Right lung (tissue), 5 donors: ENCODE data around the gene SH2D5. TPM values are rescaled to one million over a fixed set of nuclear protein-coding genes. Genes with fewer than 3 reads are reported as not detected.
"Not testable (repeated sequence)": the region's sequence is repeated elsewhere in the genome, so short reads cannot be mapped to it uniquely, and the experiment has no call there.

Source experiments
- DNase-seq, 2 donors: peaks; one replicate each; pipeline ENCODE4 v3.0.0-alpha.2; 2013
- polyA plus RNA-seq, 5 donors: library from polyadenylated mRNA; unstranded; fragments of 120-200 nt; gene quantifications; one replicate each; pipeline versions ENCODE4 v1.2.1 to v1.2.3, GENCODE V29; 2013; ENCODE audit warnings: inconsistent platforms in 1 of 5, low replicate concordance in 1 of 5; ENCODE audit not compliant: insufficient read length in 5 of 5, insufficient read depth in 1 of 5

Gene SH2D5
- polyA plus RNA-seq, 5 donors, result 0.05 to 0.19 (median 0.10) TPM; not detected in 2

DNA sequence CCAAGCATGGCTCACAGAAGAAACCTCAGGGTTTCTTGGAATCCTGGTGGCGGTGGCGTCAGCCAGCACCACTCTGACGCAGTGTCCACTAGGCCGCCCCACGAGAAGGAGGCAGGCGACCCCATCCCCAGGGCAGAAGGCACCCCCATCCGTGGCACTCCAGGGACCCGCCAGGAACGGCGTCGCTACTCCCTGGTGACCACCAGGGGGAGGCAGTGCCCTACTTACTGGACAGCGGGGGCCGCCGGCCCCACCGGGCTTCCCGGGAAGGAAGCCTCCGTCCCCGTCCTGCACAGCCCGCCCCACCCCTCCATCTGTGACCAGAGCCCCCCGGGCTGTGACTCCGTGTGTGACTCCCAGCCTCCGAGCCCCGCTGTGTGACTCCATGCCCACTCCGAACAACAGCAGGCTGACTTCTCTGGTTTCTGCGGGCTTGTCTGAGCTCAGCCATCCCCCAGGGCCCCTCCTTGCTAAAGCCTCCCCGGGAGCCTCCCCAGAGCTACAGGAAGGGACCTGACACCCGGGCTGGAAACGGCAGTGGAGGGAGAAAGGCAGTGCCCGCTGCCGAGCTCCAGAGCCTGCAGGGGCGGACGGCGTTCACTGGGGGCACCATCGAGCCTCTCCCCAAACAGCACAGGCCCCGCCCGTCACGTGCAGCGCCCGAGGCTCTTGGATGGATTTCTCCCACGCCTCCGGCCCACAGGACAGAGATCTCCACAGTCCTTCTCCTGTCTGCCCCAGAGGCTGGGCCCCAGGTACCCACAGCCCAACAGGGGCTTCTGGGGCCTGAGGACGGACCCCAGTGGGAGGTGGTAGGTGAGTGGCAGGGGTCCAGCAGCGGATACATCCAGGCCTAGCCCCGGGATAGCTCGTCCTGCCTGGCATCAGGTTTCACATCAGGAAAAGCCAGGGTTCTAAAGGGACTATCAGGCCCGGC is 35.8 kb downstream of the SH2D5 start:
- peak; percentile 80 to 81 for DNase-seq

GRCh38 chr1:20695515-20695914 is 37.0 kb downstream of the SH2D5 start:
- DNase-seq, result no peak

DNA sequence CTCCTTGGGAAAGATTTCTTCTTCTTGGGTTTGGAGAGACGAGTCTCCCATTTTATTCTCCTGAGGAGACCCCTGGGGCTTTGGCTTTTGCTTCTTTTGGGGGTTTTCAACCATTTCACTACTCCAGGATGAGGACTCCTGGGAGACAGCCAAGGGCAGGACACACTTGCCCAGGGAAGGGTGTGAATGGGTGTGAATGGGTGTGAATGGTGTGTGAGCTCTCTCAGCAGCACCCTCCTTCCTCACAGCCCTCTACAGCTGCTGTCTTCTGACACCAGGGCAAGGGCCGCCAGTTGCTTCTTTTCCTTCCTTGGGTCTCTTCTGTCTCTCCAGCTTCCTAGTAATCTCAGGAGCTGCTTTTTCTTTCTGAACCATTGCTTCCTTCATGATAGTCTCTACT is 38.9 kb downstream of the SH2D5 start:
- no peak for DNase-seq

DNA sequence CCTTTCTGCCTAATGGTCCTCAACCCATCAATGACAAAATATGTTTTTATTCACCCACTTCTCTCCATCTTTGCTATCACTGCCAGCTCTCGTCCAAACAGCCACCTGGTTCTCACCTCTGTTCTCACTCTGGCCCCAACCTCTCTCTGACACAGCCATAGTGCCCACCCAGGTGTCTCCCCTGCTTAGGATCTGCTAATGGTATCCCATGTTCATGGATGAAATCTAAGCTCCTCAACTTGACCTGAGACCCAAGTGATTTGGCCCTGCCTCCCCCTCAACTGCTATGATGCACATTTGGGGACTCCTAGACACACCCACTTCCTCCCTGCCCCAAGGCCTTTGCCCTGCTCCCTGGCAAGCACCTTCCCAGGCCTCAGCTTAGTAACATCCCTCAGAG is 40.6 kb downstream of the SH2D5 start:
- DNase-seq, result no peak

GRCh38 chr1:20689645-20690056 is 42.9 kb downstream of the SH2D5 start:
- no peak for DNase-seq

GRCh38 chr1:20686883-20687725 is 45.4 kb downstream of the SH2D5 start:
- DNase-seq, result no peak

DNA sequence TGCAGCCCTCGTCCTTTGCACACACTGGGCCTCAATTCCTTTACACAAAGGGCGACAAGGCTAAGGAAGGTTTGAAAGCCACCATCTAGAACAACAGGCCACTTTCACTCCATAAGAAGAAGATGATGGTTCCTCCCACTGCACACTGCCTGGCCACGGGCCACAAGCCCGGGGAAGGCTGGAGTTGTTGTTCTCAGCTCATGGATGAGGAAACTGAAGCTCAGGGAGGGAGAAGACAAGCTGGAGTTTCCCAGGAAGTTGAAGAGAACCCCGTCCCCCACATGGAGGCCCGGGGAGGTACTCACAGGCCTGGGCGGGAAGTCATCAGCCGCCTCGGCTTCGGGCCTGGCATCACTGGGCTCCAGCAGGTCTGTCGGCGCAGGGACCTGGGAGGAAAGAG is 46.8 kb downstream of the SH2D5 start:
- DNase-seq, result no peak

- DNase-seq, result peak in 1 of 2 donors; percentile 22
These were observed 47.3 kb downstream of the SH2D5 start for GRCh38 chr1:20685099-20685662.

DNA sequence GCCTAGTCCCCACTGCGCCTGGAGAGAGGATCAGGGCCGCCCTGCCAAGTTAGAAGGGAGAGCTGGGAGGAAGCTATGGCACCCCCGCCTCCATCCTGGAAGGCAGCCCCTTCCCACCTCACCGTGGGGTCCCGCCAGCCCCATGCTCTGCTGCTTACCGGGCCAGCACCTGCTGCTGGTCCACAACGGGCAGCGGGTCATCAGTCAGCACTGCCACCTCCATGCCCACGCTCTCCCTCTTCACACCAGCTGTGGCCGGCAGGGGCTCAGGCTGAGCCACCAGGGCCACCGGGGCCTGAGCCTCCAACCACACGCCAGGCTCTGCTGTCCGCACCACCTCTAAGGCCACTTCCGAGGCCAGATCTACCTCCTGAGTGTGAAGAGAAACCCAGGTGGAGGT is 47.9 kb downstream of the SH2D5 start:
- DNase-seq, result no peak

DNA sequence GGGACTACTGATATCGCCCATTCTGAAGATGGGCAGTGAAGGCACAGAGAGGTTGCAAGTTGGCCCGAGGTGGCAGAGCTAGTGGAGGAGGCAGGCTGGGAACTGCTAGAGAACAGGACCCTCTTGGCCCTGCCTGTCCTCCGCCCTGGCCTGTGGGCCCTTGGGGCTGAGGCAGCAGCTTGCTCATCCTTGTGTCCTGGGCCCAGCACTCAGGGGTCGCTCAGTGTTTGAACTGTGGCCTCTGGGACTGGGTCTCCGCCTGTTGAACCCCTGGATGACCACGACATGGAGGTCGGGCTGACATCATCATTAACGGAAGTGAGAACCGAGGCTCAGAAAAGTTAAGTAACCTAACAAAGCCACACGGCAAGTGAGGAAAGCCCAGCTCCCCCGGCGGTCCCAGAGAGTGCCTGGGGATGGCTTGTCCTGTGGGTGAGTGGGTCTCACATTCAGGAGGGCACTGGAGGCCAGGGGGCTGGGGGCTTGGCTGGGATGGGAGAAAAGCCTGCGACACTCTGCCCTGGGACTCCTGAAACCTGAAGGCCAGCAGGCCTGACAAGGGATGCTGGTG is 48.4 kb downstream of the SH2D5 start:
- DNase-seq, result no peak

DNA sequence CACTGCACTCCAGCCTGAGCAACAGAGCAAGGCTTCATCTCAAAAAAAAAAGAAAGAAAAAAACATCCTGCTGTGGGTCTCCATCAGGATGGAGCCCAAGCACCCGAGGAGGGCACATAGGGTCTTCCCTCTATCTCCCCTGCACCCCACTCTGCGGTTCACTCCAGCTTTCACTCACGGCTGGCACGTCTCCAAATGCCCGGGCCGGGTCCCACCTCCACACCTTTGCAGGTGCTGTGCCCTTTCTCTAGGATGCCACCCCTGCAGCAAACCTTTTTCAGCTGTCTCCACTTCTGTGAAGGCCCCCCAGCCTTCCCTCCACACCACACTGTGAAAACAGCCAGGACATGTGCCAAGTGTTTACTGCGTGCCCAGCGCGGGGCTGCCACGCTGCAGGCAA is 48.9 kb downstream of the SH2D5 start:
- DNase-seq, result no peak

GRCh38 chr1:20682571-20683236 is 49.8 kb downstream of the SH2D5 start:
- no peak for DNase-seq

DNA sequence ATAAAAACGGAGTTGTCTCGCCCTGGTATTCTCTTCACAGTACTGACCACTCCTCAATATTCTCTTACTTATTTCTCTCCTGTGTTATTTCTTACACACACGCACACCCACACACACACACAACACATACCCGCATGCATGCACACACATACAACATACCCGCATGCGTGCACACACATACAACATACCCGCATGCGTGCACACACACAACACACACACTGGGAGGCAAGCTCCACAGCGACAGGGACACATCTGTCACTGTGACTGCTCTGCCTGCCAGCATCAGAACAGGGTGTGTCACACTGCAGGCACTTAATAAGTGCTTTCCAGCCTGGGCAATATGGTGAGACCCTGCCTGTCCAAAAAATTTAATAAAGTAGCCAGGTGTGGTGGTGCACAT is 50.5 kb downstream of the SH2D5 start:
- DNase-seq, result no peak

DNA sequence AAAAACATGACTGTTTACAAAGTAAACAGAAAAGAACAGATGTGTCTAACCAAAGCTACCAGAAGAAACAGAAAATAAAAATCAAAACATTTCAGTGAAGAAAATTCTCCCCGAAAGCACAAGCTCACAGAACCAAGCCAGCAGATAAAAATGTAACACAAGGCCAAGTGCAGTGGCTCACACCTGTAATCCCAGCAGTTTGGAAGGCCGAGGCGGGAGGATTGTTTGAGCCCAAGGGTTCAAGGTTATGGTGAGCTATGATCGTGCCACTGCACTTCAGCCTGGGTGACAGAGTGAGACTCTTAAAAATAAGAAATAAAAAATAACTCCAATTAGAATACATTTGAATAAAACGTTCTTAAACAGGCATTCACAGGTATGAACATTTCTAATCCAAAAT is 52.2 kb downstream of the SH2D5 start:
- no peak for DNase-seq

DNA sequence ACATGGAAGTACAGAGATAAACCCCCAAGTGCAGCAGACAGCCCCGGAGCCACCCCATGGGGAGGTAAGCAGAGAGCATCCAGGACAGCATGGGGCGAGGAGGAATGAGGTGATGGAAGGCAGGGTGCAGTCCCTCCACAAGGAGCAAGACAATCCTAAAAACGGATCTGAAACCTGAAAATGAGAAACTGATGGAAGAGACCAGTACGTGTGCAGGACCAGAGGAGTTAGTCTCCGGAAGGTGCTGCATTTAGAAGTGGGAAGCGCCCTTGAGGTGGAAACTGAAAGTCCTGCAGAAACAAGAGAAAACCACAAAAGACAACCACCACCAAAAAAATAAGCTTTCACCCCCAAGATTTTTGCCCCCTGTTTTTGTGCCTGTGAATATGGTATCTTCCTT is 53.9 kb downstream of the SH2D5 start:
- DNase-seq, result no peak

GRCh38 chr1:20673626-20674025 is 58.9 kb downstream of the SH2D5 start:
- DNase-seq, result not testable (repeated sequence)

- no peak for DNase-seq
These were observed 60.3 kb downstream of the SH2D5 start for GRCh38 chr1:20672265-20672632.

GRCh38 chr1:20670936-20671335 is 61.6 kb downstream of the SH2D5 start:
- no peak for DNase-seq
